Endothelial cell of umbilical vein (primary cell): Measurements from ENCODE around the gene IVD. TPM values are rescaled to one million over a fixed set of nuclear protein-coding genes. Genes with fewer than 3 reads are reported as not detected.

Source experiments
- BruUV-seq: library from RNA; stranded (reverse); fragments of 400-500 nt; replicated peaks from 2 replicates; lab custom pipeline; 2021; lab: Mats Ljungman, UMichigan
- CTCF ChIA-PET: fragments of 300-600, 350-600 bp; sonication (Branson Sonifier 250); formaldehyde crosslinking; loops from one replicate; lab custom pipeline; 2021; ENCODE audit warnings: antibody characterized with exemption, inconsistent platforms; lab: Charles Lee
- POLR2A ChIA-PET: fragments of 300-600, 350-600 bp; sonication (Branson Sonifier 250); formaldehyde crosslinking; loops from one replicate; lab custom pipeline; 2021; ENCODE audit warnings: antibody characterized with exemption, inconsistent platforms; lab: Charles Lee
- DNase-seq: peaks from one replicate; pipeline ENCODE4 v3.0.0-alpha.2; 2011; ENCODE audit warnings: low read depth, low spot score
- FAIRE-seq: peaks from 2 replicates; lab custom pipeline; 2011; peaks lifted over from hg19 to GRCh38; lab: Jason Lieb, UNC
- H2AFZ ChIP-seq: 2 replicates; pipeline ENCODE4 v1.6.0; 2012; ENCODE audit warnings: low read depth, low read length, control low read depth, inconsistent platforms
- H3K27ac ChIP-seq: 2 replicates; pipeline ENCODE4 v1.5.1; 2011; ENCODE audit warnings: low read depth, mild to moderate bottlenecking, control low read depth, low read length, moderate library complexity; ENCODE audit not compliant: insufficient read depth
- H3K27me3 ChIP-seq, 2 experiments: 2 replicates each; pipeline versions ENCODE4 v1.6.0 to v1.6.1; 2011; ENCODE audit warnings: low read length in 2 of 2, mixed read lengths in 1 of 2; ENCODE audit not compliant: control insufficient read depth in 2 of 2, insufficient read depth in 2 of 2
- H3K36me3 ChIP-seq, 2 experiments: 2 replicates in 1 of 2; 3 replicates in 1 of 2; pipeline ENCODE4 v1.5.1; 2011; ENCODE audit warnings: low read length in 2 of 2, mild to moderate bottlenecking in 1 of 2, moderate library complexity in 1 of 2; ENCODE audit not compliant: control insufficient read depth in 2 of 2, insufficient read depth in 2 of 2; ENCODE audit errors: extremely low read depth in 1 of 2
- H3K4me1 ChIP-seq: 3 replicates; pipeline ENCODE4 v1.5.1; 2011; ENCODE audit warnings: mild to moderate bottlenecking, low read length; ENCODE audit not compliant: control insufficient read depth, insufficient read depth; ENCODE audit errors: extremely low read depth
- H3K4me2 ChIP-seq: 2 replicates; pipeline ENCODE4 v1.6.1; 2011; ENCODE audit warnings: low read length, control low read depth, mixed read lengths; ENCODE audit not compliant: insufficient read depth
- H3K4me3 ChIP-seq, 3 experiments: fragments of 200-600 bp in 1 of 3; sonication (generic), shearing (Covaris generic) in 1 of 3; replicated peaks in 1 of 3; 2 replicates each; pipeline ENCODE4 v1.5.1; 2011 to 2016; ENCODE audit warnings: control low read depth in 3 of 3, low read length in 3 of 3, mild to moderate bottlenecking in 2 of 3, inconsistent platforms in 1 of 3, low read depth in 1 of 3, moderate library complexity in 1 of 3; ENCODE audit not compliant: insufficient read depth in 1 of 3
- H3K79me2 ChIP-seq: 2 replicates; pipeline ENCODE4 v1.6.0; 2012; ENCODE audit warnings: low read length, inconsistent platforms; ENCODE audit not compliant: control insufficient read depth, insufficient read depth
- H3K9ac ChIP-seq: replicated peaks from 2 replicates; pipeline ENCODE3; 2011; ENCODE audit warnings: low read length, control low read depth; ENCODE audit not compliant: insufficient read depth; ENCODE audit errors: extremely low read depth
- H3K9me1 ChIP-seq: replicated peaks from 3 replicates; pipeline ENCODE4 v1.6.0; 2011; ENCODE audit warnings: mild to moderate bottlenecking, low read length; ENCODE audit not compliant: control insufficient read depth, insufficient read depth; ENCODE audit errors: extremely low read depth
- H3K9me3 ChIP-seq: replicated peaks from 2 replicates; pipeline ENCODE4 v1.5.1; 2012; ENCODE audit warnings: low read length, inconsistent platforms; ENCODE audit not compliant: control insufficient read depth, insufficient read depth
- H4K20me1 ChIP-seq: replicated peaks from 2 replicates; pipeline ENCODE3; 2011; ENCODE audit warnings: mild to moderate bottlenecking, low read length; ENCODE audit not compliant: control insufficient read depth, insufficient read depth; ENCODE audit errors: extremely low read depth
- EZH2 ChIP-seq: IDR thresholded peaks from 2 replicates; pipeline ENCODE4 v1.6.1; 2012; ENCODE audit warnings: borderline replicate concordance, low read depth, mild to moderate bottlenecking, moderate library complexity, low read length, inconsistent platforms; ENCODE audit not compliant: severe bottlenecking
- FOS ChIP-seq: IDR thresholded peaks from 2 replicates; pipeline ENCODE4 v1.6.1; 2011; ENCODE audit warnings: mild to moderate bottlenecking, low read length, moderate library complexity, borderline replicate concordance; ENCODE audit not compliant: insufficient read depth
- GATA2 ChIP-seq: IDR thresholded peaks from 2 replicates; pipeline ENCODE4 v1.7.0; 2011; ENCODE audit warnings: low read depth, mild to moderate bottlenecking, moderate library complexity, mixed read lengths, low read length; ENCODE audit not compliant: insufficient read length, insufficient read depth
- JUN ChIP-seq: IDR thresholded peaks from 2 replicates; pipeline ENCODE4 v1.6.1; 2011; ENCODE audit warnings: borderline replicate concordance, low read depth; ENCODE audit not compliant: insufficient read length, insufficient read depth
- MYC ChIP-seq: IDR thresholded peaks from one replicate; pipeline ENCODE4 v1.6.1; 2011; ENCODE audit warnings: mild to moderate bottlenecking, low read depth, low read length
- POLR2A ChIP-seq: IDR thresholded peaks from 2 replicates; pipeline ENCODE4 v1.6.1; 2012; ENCODE audit warnings: low read depth, mild to moderate bottlenecking, control low read depth, low read length
- POLR2AphosphoS5 ChIP-seq: IDR thresholded peaks from 2 replicates; pipeline ENCODE4 v1.6.1; 2012; ENCODE audit warnings: low read depth, mild to moderate bottlenecking, control low read depth, low read length, moderate library complexity; ENCODE audit not compliant: insufficient read depth
- dilution Hi-C: fragments of 300-500 bp; cut with MboI; formaldehyde crosslinking; loops from one replicate; pipeline ENCODE4 v1.15.0; 2019; ENCODE audit warnings: low sequenced_read_pairs; ENCODE audit not compliant: extremely low pct_ligation_motif_present
- intact Hi-C: fragments of 100-400 bp; cut with micrococcal nuclease; formaldehyde crosslinking; loops from one replicate; pipeline ENCODE4 v1.10.0; 2022
- polyA plus RNA-seq, 4 experiments: library from polyadenylated mRNA; depleted of rRNA in 3 of 4; stranded (reverse) in 3 of 4; unstranded in 1 of 4; fragments of >200 nt; gene quantifications; 2 replicates each; pipeline versions ENCODE4 v1.2.1 to v1.2.3, GENCODE V29; 2011 to 2012; ENCODE audit warnings: missing spikeins in 1 of 4
- total RNA-seq: library from RNA; stranded (reverse); gene quantifications from 2 replicates; pipeline ENCODE4 v1.2.3, GENCODE V29; 2021
- TF ChIP-seq, protein P1 (sequence below), 2 donors: IDR thresholded peaks; 1 replicate in 1 of 2; 2 replicates in 1 of 2; pipeline ENCODE4 v1.5.1; 2011; ENCODE audit warnings: low read length in 2 of 2, mild to moderate bottlenecking in 2 of 2, moderate library complexity in 2 of 2, control low read depth in 1 of 2, inconsistent platforms in 1 of 2, low read depth in 1 of 2; ENCODE audit not compliant: insufficient read depth in 1 of 2; ENCODE audit errors: extremely low read depth in 1 of 2
- TF ChIP-seq, protein P2 (sequence below): IDR thresholded peaks from 2 replicates; pipeline ENCODE4 v1.6.1; 2011; ENCODE audit not compliant: insufficient read depth, insufficient read length

The IVD gene
- total and polyA plus RNA-seq, 2 donors (not counting 3 experiments of a cell fraction or from before 2014, with no cell fraction given) = 34.1 to 62.5 TPM

DNA sequence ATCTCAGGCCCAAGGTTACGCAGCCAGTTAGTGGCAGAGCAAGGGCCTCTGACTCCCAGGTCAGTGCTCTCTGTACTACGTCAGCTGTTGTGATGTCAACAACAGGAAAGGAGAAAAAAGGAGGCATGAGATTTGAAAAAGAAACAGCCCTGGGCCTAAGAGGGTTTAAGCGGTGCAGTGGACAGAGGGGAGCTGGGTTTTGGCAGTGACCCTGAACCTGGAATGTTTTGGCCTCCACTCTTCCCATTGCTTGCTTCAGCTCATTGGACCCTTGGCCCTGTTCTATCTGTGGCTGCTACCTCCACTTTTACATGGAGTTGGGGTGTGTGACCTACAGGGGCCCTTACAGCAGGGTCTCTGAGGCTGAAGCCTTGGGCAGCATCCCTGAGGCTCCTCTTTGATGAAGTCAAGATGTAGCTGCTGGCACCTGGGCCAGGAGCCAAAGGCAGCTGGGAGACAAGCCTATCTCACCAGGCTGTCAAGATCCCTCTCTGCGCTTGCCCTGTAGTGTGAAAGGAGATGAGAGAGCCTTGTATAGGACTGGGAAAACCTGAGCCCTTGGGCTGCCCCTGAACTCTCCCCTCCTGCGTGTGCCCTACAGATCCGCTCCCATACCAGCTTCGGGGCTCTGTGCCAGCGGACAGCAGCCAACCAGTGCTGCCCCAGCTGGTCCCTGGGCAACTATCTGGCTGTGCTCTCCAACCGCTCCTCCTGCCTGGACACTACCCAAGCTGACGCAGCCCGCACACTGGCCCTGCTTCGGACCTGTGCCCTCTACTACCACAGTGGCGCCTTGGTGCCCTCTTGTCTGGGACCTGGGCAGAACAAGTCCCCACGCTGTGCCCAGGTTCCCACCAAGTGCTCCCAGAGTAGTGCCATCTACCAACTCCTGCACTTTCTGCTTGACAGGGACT lies 38.9 kb upstream of the IVD start:
- dilution Hi-C loops (no loop called here), intact Hi-C loops (loop anchor here (5.0 kb wide), 2 partner anchors 41 to 141 kb away; partner anchors contain the start of gene IVD)
- Histone ChIP-seq H3K4me3 (no peak overlapping the region), H3K9ac (no peak overlapping the region), H3K36me3 (no peaks in the 10 kb centered on the region), H3K9me3 (no peaks in the 10 kb centered on the region), H3K79me2 (no peaks in the 10 kb centered on the region), H3K4me2 (no peak overlapping the region), H3K4me1 (peaks cover 3% of the 10 kb centered on the region), H3K9me1 (no peaks in the 10 kb centered on the region), H4K20me1 (no peaks in the 10 kb centered on the region), H3K27me3 (peaks cover 0 to 3% of the 10 kb centered on the region in 2 experiments), H3K27ac (no peak overlapping the region), H2AFZ (no peak overlapping the region)
- POLR2A ChIA-PET = interaction anchor here (0.5 to 0.6 kb wide), 2 partner anchors 10 to 50 kb away, joined by 3 to 6 read pairs; no protein-coding TSS in a partner anchor
- no peak for FAIRE-seq
- no TSS peak for BruUV-seq
- DNase-seq = no peak
- TF ChIP-seq JUN (no peak), MYC (no peak), FOS (no peak), POLR2AphosphoS5 (no peak), POLR2A (no peak), GATA2 (no peak), EZH2 (no peak)
- TF ChIP-seq, protein P1, sequence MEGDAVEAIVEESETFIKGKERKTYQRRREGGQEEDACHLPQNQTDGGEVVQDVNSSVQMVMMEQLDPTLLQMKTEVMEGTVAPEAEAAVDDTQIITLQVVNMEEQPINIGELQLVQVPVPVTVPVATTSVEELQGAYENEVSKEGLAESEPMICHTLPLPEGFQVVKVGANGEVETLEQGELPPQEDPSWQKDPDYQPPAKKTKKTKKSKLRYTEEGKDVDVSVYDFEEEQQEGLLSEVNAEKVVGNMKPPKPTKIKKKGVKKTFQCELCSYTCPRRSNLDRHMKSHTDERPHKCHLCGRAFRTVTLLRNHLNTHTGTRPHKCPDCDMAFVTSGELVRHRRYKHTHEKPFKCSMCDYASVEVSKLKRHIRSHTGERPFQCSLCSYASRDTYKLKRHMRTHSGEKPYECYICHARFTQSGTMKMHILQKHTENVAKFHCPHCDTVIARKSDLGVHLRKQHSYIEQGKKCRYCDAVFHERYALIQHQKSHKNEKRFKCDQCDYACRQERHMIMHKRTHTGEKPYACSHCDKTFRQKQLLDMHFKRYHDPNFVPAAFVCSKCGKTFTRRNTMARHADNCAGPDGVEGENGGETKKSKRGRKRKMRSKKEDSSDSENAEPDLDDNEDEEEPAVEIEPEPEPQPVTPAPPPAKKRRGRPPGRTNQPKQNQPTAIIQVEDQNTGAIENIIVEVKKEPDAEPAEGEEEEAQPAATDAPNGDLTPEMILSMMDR (IDR thresholded peaks at IDR 0.05; ENCODE audit: extremely low read depth in 1 of 2, insufficient read depth in 1 of 2, low read depth in 1 of 2, low read length in 2 of 2) = no peak
- TF ChIP-seq, protein P2, sequence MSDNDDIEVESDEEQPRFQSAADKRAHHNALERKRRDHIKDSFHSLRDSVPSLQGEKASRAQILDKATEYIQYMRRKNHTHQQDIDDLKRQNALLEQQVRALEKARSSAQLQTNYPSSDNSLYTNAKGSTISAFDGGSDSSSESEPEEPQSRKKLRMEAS = no peak
- CTCF ChIA-PET = interaction anchor here (0.6 to 9.4 kb wide), 9 partner anchors 11 to 88 kb away, joined by 3 to 60 read pairs (median 8); partner anchors contain the start of gene CCDC9B
